ENCODE measurements around the gene CFAP20DC. TPM values are rescaled to one million over a fixed set of nuclear protein-coding genes. Genes with fewer than 3 reads are reported as not detected.
"Not testable (repeated sequence)": the region's sequence is repeated elsewhere in the genome, so short reads cannot be mapped to it uniquely, and the experiment has no call there.

Gene CFAP20DC
- total RNA-seq, 1 experiment from 2014 or later: 3.9 TPM

- no peak for DNase-seq (ENCODE audit: low spot score)
Observed at GRCh38 chr3:59023612-59024011, 26.2 kb downstream of the CFAP20DC start.

DNA sequence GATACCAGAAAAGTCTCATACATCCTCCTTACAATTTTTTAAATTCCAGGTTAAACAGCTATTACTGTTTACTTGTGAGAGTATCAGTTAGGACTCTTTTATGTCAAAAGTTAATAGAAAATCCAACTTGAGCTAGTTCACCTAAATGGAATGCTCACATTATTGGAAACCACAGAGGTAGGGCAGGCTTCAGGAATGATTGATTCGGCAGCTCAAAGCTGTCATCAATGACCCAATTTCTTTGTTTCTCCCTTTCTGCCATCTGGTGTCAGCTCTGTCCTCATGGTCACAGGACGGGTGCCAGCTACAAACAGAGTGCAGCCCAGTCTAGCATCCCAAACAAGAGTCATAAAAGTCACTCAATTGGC lies 32.2 kb downstream of the CFAP20DC start:
- no peak for DNase-seq (ENCODE audit: low spot score)

DNA sequence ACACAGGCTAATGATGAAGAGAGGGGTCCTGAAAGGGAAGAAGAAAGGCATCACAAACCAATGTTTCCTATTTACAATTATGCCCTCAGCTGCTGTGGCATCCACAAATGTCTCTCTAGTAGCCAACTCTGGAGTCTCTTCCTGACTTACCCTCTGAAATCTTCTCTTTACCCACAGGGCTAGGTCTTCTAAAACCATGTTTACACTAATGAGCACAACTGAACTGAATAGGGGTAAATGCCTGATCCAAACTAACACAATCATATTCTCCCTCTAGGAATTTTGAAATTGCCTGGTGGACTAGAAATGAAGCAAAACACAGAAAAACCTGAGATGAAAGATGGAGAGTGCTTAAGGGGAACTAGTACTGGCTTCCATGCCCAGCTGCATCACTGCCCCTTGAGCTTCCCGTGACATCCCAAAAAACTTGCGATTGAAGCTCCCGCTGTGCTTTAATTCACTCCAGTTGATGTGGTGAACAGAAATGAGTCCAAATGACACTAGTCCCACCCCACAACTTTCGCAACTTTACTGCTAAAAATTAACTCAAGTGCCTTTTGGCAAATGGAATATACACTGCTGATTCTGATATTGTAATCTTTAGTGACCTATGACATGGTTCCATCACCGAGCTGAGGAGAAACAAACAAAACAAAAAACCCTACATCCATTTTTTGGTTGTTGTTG lies 32.8 kb downstream of the CFAP20DC start:
- DNase-seq (ENCODE audit: low spot score): no peak

DNA sequence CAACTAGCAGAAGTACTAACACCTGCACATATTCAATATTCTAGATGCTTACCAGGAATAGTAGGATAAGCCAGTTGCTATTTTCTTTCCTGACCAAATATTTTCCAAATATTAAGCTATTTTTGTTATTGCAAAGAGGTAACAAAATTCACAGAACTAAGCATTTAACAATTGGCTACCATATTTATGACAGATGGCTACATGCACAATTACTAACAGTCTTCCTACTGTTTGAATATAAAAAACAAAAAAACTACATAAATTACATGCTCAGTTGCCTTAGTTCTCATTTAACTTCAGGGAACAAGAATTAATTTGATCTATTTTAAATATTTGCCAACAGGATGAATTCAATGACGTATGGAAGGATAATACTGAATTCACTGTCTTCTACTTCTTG lies 36.2 kb downstream of the CFAP20DC start:
- no peak for DNase-seq (ENCODE audit: low spot score)

- DNase-seq (ENCODE audit: low spot score): peak; percentile 10
Observed at GRCh38 chr3:59006634-59007517, 42.9 kb downstream of the CFAP20DC start.

- no peak for DNase-seq (ENCODE audit: low spot score)
Observed at GRCh38 chr3:59001675-59002074, 48.1 kb downstream of the CFAP20DC start.

DNA sequence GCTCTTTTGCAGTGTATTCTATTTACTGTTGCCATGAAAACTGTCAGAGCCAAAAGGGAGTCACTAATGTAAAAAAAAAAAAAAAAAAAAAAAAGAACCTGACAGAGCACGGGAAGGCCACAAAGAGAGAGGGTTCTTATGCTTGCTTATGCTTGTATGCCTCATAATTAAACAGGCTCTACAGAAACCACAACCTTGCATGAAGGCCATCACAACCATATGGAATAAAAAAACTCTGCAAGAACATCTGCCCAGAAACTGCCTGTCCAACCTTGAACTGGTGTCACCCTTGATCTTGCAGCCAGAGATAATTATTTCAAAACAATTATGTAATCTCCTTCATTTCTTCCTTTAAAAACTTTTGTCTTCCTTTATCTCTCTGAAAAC lies 50.1 kb downstream of the CFAP20DC start:
- DNase-seq (ENCODE audit: low spot score): no peak

- no peak for DNase-seq (ENCODE audit: low spot score)
Observed at GRCh38 chr3:58999134-58999773, 50.6 kb downstream of the CFAP20DC start.

DNA sequence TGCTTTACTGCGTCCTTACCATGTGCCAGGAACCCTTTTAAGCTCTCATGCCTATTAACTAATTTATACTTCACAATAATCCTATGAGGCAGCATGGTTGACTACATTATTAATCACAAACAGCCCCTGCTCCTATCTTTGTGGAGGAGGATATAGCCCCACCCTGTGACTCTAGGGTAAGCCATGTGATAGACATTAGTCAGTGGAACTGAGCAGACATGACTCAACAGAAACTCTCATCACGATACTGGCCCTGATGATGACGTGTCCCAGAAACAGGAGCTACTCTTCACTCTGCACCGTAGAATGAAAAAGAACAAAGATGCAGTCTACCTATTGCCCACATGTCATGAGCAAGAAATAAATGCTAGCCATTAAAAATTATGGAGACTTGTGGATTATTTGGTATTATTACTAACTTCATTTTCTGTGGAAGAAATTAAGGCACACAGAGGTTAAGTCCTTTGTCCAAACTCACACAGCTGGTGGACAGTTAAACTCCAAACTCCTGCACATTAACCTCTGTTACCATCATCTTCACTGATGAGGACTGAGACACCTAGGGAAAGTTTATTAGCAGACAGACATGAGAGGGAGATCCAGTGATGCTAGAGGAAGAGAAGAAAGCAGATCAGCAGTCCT lies 51.2 kb downstream of the CFAP20DC start:
- DNase-seq (ENCODE audit: low spot score): peak; percentile 60

- no peak for DNase-seq (ENCODE audit: low spot score)
Observed at GRCh38 chr3:58996730-58997129, 53.1 kb downstream of the CFAP20DC start.

GRCh38 chr3:58994746-58995330 lies 55.0 kb downstream of the CFAP20DC start:
- peak; percentile 48 for DNase-seq (ENCODE audit: low spot score)

- no peak for DNase-seq (ENCODE audit: low spot score)
Observed at GRCh38 chr3:58993547-58993946, 56.3 kb downstream of the CFAP20DC start.

DNA sequence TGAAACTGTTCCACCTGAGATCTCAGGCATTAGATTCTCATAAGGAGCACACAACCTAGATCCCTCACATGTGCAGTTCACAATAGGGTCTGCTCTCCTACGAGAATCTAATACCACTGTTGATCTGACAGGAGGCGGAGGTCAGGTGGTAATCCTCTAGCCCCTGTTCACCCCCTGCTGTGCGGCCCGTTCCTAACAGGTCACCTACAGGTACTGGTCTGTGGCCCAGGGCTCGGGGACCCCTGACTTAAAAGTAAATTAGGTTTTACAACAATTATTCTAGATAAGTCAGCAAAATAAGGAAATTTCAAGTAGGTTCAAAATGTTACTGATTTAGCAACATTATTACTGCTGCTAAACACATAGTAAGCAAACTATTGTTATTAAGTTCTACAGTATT lies 58.2 kb downstream of the CFAP20DC start:
- DNase-seq (ENCODE audit: low spot score): no peak

DNA sequence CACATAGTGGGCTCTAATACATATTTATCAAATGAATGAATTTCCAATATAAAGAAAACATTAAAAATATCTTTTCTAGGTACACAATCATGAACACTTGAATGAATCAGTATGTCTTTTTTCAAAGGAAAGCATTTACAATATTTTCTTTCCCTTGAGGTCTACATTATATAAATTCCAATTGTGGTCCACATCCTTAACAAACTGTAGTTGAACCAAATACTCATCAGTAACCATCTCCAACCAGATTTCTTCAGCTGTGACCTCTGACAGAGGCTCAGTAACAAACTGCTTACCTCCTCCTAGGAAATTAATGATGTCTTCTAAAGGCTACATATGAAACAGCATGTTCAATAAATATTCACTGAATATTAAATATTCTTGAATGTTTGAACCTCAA lies 58.8 kb downstream of the CFAP20DC start:
- DNase-seq (ENCODE audit: low spot score): no peak

DNA sequence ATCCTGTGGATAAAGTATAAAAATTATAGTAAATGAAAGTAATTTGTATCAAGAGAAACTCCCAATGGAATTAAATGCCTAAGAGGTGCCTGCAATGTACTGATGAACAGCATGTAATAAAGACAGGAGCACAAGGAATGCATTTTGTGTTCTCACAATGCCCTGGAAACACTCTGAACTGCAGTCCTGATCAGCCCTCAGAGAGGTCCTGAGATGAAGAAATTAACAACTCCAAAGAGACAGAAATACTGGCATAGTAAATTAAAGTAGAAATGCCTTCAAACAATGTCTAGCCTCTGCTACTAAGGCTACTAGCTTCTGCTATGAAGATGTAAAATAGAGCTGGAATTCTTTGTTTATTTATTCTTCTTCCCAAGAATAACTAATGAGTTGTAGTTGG lies 59.9 kb downstream of the CFAP20DC start:
- no peak for DNase-seq (ENCODE audit: low spot score)

- no peak for DNase-seq (ENCODE audit: low spot score)
Observed at GRCh38 chr3:58989163-58989562, 60.7 kb downstream of the CFAP20DC start.

DNA sequence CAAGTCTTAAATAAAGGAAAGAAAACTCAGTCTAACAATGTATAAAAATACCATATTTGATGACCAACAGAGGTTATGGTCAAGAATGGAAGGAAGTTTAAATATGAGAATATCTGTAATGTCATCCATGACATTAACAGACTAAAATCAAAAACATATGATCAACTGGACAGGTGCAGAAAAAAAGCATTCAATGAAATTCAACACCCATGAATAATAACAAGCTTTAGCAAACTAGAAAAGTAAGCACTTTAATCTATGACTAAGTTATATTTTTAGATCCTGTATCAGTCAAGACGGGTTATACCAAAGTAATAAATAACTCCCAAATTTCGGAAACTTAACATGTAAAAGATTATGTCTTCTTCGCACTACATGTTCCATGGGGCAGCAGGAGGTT lies 61.8 kb downstream of the CFAP20DC start:
- no peak for DNase-seq (ENCODE audit: low spot score)

GRCh38 chr3:58986654-58987053 lies 63.2 kb downstream of the CFAP20DC start:
- DNase-seq (ENCODE audit: low spot score): no peak

DNA sequence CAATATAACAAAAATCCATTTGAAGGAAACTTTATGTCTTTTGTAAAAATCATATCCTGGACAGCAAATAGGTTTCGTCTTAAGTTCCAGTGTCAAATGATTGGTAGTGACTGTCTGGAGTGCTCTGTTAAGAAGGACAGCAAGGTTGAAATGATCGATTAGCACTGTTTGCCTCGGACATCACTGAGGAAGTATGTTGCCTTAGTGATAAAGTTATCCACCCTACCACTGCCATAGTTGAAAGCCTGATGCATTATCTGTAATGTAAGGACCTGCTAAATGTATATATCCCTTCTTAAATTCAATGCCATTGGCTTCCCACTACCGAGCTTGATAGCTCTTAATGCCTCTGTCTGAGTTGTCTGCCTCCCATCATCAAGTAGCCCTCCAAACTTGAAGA lies 70.0 kb downstream of the CFAP20DC start:
- DNase-seq (ENCODE audit: low spot score): no peak

GRCh38 chr3:58973796-58974195 lies 76.0 kb downstream of the CFAP20DC start:
- DNase-seq (ENCODE audit: low spot score): no peak

DNA sequence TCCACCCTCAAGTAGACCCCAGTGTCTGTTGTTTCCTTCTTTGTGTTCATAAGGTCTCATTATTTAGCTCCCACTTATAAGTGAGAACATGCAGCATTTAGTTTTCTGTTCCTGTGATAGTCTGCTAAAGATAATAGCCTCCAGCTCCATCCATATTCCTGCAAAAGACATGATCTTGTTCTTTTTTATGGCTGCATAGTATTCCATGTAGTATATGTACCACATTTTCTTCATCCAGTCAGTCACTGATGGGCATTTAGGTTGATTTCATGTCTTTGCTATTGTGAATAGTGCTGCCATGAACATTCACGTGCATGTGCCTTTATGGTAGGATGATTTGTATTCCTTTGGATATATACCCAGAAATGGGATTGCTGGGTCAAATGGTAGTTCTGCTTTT lies 82.0 kb downstream of the CFAP20DC start:
- not testable (repeated sequence) for DNase-seq (ENCODE audit: low spot score)

- no peak for DNase-seq (ENCODE audit: low spot score)
Observed at GRCh38 chr3:58965865-58966264, 84.0 kb downstream of the CFAP20DC start.
